GM12891 (cell line): ENCODE measurements around the gene IL13RA1. TPM values are rescaled to one million over a fixed set of nuclear protein-coding genes. Genes with fewer than 3 reads are reported as not detected.

Experiments
- DNase-seq: peaks from one replicate; pipeline ENCODE4 v3.0.0; 2011; ENCODE audit warnings: low spot score; ENCODE audit not compliant: insufficient read length
- FAIRE-seq: peaks from 2 replicates; lab custom pipeline; 2011; peaks lifted over from hg19 to GRCh38; lab: Jason Lieb, UNC
- PAX5 ChIP-seq: IDR thresholded peaks from 2 replicates; pipeline ENCODE4 v1.6.1; 2011; ENCODE audit warnings: low read length, moderate library complexity, mild to moderate bottlenecking; ENCODE audit not compliant: insufficient read depth, severe bottlenecking
- POLR2A ChIP-seq: IDR thresholded peaks from 2 replicates; pipeline ENCODE4 v1.6.1; 2011; ENCODE audit warnings: low read depth, low read length, control low read depth
- POLR2AphosphoS5 ChIP-seq: IDR thresholded peaks from 2 replicates; pipeline ENCODE4 v1.6.1; 2011; ENCODE audit warnings: low read depth, low read length, control low read depth
- POU2F2 ChIP-seq: IDR thresholded peaks from 2 replicates; pipeline ENCODE4 v1.6.1; 2011; ENCODE audit warnings: low read depth, mild to moderate bottlenecking, control low read depth, low read length, moderate library complexity
- SPI1 ChIP-seq: IDR thresholded peaks from 2 replicates; pipeline ENCODE4 v1.6.1; 2011; ENCODE audit warnings: low read depth, low read length, control low read depth
- TAF1 ChIP-seq: IDR thresholded peaks from 2 replicates; pipeline ENCODE4 v1.6.1; 2011; ENCODE audit warnings: low read depth, low read length, control low read depth
- polyA plus RNA-seq: library from polyadenylated mRNA; unstranded; fragments of >200 nt; gene quantifications from one replicate; pipeline ENCODE4 v1.2.1, GENCODE V29; 2012; ENCODE audit warnings: low read depth, missing spikeins, inconsistent platforms; ENCODE audit not compliant: missing spikeins

Gene IL13RA1
- polyA plus RNA-seq = 2.0 TPM

- DNase-seq = no peak
- TF ChIP-seq PAX5 = no peak
- TF ChIP-seq SPI1 = no peak
- no peak for TF ChIP-seq POU2F2
- TF ChIP-seq TAF1 = no peak
- no peak for TF ChIP-seq POLR2AphosphoS5
- no peak for TF ChIP-seq POLR2A
- peak; percentile 58 for FAIRE-seq
Observed at GRCh38 chrX:118726887-118727685, at the start of gene IL13RA1. Gene IL13RA1 (plus strand): TSS chrX:118727606. CDS start chrX:118727639, 33 bp downstream.

DNA sequence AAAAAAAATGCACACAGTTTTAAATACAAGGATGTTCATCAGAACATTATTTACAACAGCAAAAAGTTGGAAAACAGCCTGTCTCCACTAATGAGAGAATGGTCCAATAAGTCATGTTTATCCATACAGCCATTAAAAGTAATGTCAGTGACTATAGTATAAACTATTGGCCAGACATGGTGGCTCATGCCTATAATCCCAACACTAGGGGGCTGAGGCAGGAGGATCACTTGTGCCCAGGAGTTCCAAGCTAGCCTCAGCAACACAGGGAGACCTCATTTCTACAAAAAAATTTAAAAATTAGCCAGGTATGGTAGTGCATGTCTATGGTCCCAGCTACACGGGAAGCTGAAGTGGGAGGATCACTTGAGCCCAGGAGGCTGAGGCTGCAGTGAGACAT lies 48.1 kb upstream of the IL13RA1 start:
- TF ChIP-seq POLR2AphosphoS5 (no peak), POU2F2 (no peak), PAX5 (no peak), TAF1 (no peak), SPI1 (no peak)
- FAIRE-seq = no peak
- no peak for DNase-seq

DNA sequence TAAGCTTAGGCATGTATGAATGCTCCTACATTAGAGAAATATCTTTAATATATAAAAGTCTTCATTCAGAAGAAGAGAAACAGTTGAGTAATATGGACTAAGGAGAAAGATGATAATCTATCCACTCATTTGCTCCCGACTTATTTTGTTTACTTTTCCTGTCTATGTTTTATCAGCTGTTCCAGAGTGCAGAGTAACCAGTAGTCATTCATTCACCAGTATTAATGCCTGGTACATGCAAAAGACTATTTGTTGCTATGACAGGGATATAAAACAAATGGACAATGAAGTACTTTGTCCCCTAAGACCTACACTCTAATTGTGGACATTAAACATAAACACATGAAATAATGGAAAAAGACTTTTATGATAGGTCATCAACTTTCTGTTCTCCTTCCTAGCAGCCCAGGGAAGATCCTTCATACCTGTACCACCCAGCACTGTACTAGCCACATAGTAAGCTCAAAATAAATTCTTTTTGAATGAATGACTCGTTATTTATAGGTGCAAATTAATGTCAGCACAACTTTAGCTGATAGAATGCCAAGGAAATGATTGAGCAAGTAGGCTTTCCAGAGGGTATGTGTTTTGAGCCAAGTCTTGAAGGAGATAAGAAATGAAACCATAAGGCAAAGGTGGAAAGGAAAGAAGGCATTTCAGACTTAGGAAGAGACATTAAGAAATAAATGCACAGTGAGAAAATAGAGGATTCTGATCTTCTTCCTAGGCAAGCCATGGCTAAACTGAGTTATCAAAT lies 45.0 kb upstream of the IL13RA1 start:
- TF ChIP-seq TAF1 (no peak), PAX5 (no peak), POLR2A (no peak), POLR2AphosphoS5 (no peak), SPI1 (no peak), POU2F2 (no peak)
- DNase-seq (no peak), FAIRE-seq (no peak)

DNA sequence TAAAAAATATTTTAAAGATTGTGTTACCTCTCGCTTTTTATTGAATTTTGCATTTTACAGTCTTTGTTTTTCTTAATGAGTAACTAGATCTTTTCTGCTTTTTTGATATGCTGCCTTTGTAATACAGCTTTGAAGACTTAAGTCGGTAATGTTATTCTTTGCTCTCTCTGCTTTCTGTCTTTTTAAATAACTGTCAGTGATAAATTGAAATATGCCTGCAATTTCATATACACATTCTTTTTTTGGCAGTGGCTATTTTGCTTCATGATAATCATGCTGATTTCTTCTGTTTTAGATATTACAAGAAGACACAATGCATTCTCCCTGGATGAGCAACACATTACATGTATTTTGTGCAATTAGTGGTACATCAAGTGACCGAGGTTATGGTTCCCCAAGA lies 42.0 kb upstream of the IL13RA1 start:
- DNase-seq (no peak), FAIRE-seq (no peak)
- TF ChIP-seq TAF1 = no peak
- no peak for TF ChIP-seq SPI1
- no peak for TF ChIP-seq POLR2AphosphoS5
- TF ChIP-seq POU2F2 = no peak
- TF ChIP-seq PAX5 = no peak
- TF ChIP-seq POLR2A = no peak

DNA sequence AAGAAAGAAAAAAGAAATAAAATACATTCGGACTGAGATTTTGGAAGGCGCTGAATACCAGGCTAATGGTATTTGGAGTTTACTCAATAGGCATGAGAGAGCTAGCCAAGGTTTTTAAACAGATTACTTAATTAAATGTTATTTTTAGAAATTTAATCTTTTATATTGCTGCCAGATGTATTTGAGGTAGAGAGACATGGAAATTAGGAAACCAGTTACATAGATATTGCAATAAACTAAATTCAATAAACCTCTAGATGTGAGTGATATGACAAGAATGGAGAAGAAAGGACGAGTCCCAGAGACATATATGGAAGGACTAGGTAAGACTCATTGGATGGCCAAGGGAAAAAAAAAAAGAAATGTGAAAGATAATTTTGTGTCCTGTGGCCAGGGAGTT lies 38.5 kb upstream of the IL13RA1 start:
- DNase-seq = no peak
- FAIRE-seq = peak; percentile 5
- TF ChIP-seq PAX5 (no peak), TAF1 (no peak), POLR2A (no peak), POLR2AphosphoS5 (no peak), SPI1 (no peak), POU2F2 (no peak)

DNA sequence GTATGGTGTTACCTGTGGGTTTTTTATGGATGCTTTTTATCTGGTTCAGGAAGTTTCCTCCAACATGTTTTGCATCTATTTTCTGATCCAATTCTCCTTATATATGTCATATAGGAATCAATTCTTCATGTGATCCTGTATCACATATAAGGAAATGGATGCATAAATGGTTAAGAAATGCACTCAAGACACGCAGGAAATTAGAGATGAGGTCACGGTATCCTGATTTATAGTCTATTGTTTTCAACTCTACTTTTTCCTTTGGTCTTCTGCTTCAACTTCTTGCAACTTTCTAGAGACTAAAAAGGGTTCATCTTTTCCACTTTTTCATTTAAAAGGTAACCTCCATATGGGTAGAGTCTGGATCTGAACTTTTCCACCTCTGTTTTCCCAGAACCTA lies 33.6 kb upstream of the IL13RA1 start:
- no peak for FAIRE-seq
- DNase-seq = no peak
- TF ChIP-seq TAF1 (no peak), POU2F2 (no peak), POLR2A (no peak), SPI1 (no peak), PAX5 (no peak), POLR2AphosphoS5 (no peak)

GRCh38 chrX:118694638-118695037 lies 32.8 kb upstream of the IL13RA1 start:
- FAIRE-seq (no peak), DNase-seq (no peak)
- no peak for TF ChIP-seq POLR2AphosphoS5
- TF ChIP-seq SPI1 = no peak
- TF ChIP-seq TAF1 = no peak
- no peak for TF ChIP-seq POLR2A
- TF ChIP-seq POU2F2 = no peak
- TF ChIP-seq PAX5 = no peak

- no peak for FAIRE-seq
- no peak for DNase-seq
- peak; percentile 90 for TF ChIP-seq SPI1
- TF ChIP-seq POLR2A = no peak
Observed at GRCh38 chrX:118698516-118699170, 28.8 kb upstream of the IL13RA1 start.

DNA sequence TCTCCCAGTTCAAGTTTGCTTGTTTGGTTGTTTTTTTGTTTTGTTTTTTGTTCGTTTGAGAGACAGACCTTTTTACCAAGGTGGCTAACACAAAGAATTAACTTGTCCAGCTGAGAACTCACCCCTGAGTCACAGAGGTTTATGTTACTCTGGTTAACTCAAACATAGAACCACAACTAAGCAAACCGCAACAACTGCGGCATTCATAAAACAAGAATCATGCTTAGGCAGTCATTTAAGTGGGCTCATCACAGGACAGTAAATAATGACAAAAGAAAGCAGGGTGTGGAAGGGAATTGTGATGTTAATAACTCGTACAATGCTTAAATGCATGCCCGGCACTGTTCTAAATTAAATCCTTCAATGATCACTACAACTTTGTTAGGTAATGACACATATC lies 24.7 kb upstream of the IL13RA1 start:
- DNase-seq (no peak), FAIRE-seq (peak; percentile 69)
- TF ChIP-seq SPI1 = no peak
- TF ChIP-seq TAF1 = no peak
- no peak for TF ChIP-seq POLR2AphosphoS5
